ENCODE results near the gene TEX13D.
"Not testable (repeated sequence)": the region's sequence is repeated elsewhere in the genome, so short reads cannot be mapped to it uniquely, and the experiment has no call there.

TEX13D gene

DNA sequence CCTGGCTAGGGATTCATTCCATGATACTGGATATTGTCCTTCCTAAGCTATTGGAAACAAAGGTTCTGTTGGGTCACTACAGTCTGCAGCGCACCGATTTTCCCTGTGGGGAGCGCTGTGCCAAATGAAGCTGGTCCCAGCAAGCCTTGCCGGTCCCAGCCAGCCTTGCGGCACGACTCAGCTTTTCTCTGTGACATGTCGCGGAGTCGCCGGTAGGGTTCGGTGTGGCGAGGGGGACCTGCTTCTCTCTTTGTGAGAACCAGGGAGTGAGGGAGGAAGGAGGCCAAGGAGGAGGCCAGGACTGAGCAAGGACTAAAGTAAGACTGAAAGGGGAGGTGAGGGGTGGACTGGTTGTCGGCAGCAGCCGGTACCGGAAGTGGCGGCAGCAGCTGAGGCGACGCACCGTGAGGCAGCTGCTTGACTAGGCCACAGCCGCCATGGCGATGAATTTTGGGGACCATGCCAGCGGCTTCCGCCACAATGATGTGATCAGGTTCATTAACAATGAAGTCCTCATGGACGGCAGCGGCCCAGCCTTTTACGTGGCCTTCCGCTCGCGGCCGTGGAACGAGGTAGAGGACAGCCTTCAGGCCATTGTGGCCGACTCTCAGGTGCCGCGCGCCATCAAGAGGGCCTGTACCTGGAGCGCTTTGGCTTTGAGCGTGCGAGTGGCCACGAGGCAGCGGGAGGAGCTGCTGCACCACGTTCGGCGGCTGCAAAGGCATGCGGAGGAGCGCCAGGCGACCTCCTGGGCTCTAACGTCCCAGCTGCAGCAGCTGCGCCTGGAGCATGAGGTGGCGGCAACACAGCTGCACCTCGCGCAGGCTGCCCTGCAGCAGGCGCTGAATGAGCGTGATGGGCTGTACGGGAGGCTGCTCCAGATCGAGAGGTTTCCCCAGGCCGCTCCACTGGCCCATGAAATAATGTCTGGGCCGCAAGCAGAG is at the start of gene TEX13D:
TSS of gene TEX13D (plus strand) at position 180 of the 944 bp plus-strand sequence. CDS start at position 438, 258 bp downstream.
- no peak for DNase-seq

DNA sequence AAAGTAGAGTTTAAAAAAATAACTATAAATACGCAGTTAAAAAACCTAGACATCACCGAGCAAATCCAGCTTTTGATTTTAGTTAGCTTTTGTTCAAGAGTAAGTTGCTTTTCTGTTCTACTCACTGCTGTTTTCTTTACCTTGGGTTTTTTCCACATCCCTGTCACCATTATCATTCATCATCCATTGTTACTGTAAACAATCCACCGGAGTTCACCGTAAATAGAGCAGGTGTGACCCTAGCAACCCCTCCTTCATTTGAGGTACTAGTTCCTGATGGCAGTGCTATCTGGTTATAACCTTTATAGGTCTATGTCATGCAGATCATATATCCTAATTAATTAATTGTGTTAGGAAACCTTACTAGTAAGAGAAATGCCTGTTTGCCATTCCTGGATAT is 43.0 kb upstream of the TEX13D start:
- no peak for DNase-seq

DNA sequence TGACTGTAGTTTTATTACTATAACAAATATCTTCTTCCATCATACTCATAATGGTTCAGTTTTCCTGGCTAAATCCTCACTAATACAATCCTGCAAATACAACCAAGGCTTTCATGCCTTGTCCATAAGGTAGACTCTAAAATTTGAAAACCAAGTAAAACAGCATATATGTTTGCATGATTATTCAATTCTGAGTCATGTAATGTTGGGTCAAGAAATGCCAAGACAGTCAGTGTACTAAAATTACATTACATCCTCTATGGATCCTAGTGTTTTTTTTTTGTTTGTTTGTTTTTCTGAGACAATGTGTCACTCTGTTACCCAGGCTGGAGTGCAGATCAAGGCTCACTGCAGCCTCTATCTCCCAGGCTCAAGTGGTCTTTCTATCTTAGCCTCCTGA is 38.6 kb upstream of the TEX13D start:
- no peak for DNase-seq

DNA sequence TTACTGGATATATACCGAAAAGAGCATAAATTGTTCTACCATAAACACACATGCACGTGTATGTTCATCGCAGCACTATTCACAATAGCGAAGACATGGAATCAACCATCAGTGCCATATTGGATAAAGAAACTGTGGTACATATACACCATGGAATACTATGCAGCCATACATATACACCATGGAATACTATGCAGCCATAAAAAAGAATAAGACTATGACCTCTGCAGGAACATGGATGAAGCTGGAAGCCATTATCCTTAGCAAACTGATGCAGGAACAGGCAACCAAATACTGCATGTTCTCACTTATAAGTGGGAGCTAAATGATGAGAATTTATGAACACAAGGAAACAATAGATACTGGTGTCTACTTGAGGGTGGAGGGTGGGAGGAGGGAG is 33.1 kb upstream of the TEX13D start:
- DNase-seq = not testable (repeated sequence)

DNA sequence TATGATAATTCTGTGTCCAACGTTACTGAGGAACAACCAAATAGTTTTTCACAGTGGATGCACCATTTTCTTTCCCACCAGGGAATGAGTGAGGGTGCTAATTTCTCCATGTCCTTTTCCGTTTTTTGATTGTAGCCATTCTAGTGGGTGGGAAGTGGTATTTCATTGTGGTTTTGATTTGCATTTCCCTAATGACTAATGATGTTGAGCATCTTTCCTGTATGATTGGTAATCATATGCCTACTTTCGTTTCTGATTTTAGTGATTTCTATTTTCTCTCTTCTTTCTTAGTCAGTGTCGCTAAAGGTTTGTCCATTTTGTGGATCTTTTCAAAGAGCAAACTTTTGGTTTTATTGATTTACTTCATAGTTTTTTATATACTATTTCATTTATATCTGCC is 32.1 kb upstream of the TEX13D start:
- DNase-seq = no peak

DNA sequence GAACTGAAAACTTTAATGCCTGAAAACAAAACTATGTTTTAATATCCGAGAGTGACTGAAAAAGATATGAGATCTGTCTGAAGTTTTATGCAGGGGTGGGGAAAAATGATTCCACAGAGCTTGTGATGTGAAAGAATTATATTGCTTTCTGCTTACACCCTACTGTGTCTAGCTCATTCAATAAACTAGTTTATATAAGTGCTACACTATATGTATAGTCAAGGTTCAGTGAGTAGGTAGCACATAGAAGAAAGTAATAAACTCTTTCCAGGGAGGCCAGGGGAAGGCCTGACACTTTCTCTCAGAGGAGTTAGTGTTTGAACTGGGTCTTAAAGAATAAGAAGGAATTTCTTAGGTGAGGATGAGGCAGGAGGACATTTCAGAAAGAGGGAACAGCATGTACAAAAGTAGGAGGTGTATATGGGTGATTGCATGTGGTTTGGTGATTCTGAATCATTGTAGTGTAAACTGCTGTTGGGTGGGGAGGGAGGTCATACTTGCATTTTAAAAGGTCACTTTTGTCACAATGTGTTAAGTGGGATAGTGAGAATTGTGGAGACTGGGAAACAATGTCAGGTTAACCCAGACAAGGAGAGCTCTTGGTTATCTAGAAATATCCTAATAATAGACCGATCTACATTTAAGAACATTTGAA is 25.1 kb upstream of the TEX13D start:
- DNase-seq = no peak

DNA sequence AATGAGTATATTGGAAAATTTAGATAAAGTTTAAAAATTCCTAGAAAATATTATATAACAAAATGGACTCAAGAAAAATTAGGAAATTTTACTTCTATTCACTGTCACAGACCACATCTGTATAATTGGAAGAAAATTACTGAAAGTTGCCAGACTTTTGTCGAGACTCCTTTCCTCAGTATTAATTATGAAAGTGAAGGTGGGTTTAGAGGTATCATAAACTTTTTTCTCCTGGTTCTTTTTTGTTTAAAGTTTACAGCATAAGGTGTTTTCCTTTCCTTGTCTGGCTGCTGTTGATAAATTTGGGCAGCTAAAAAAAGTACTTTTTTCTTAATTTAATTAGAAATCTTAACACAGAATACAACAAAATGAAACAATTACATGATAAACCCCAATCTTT is 6.7 kb upstream of the TEX13D start:
- no peak for DNase-seq

DNA sequence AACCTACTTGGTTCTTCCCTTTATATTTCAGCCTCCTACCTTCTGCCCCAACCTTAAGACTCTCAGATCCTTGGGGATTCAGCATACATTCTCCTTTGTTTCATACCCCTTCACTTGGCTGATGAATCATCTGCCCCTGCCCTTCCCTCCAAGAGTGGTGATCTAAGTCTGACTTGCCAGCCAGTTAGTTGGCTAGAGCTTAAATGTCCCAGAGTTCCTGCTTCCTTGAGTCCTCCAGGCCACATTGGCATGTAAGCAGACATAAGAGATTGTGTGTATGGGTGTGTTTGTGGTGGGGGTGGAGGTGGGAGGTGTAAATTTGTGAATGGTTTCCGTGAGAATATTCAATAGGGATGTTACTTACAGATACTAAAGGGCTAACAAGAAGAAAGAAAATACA is 3.7 kb upstream of the TEX13D start:
- no peak for DNase-seq

DNA sequence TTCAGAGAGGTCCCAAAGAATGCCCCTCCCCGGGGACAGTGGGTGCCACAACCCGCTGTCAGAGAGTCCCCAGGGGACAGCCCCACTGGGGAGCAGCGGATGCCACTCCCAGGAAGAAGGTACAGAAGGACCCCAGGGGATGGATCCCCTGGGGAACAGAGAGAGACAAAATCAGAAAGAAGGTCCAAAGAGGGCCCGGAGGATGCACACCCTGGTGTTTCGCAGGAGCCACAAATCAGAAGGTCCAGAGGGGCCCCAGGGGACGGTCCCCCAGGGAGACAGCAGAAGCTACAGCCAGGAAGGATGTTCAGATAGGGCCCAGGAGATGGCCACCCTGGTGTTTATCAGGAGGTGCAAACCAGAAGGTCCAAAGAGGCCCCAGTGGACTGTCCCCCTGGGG is 1.4 kb downstream of the TEX13D start:
- DNase-seq = no peak

DNA sequence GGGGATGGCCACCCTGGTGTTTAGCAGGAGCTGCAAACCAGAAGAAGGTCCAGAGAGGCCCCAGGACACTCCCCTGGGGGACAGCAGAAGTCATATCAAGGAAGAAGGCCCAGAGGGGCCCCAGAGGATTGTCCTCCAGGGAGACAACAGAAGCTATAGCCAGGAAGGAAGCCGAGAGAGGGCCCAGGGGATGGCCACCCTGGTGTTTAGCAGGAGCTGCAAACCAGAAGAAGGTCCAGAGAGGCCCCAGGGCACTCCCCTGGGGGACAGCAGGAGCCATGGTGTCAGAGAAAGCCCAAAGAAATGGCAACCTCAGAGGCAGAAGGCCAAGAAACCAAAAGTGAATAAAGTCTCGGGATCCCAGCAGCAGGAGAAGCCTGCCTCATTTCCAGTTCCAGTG is 2.1 kb downstream of the TEX13D start:
- not testable (repeated sequence) for DNase-seq

DNA sequence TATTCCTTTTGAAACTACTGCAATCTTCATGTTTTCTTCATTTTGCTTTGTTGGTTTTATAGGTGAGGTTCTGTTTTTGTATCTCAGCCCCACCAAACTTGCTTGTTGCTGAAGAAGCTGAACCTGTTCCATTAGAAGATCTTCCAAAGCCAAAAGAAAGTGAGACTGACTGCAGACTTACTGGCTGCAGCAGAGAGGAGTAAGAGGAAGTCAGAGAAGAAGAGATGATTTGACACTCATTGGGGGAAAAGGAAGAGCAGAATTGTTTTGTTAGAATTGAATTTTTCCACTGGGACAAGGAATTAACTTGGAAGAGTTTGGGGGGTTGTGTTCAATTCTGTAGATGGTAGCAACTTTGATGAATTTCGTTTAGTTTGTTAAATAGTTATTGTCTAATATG is 3.1 kb downstream of the TEX13D start:
- no peak for DNase-seq

DNA sequence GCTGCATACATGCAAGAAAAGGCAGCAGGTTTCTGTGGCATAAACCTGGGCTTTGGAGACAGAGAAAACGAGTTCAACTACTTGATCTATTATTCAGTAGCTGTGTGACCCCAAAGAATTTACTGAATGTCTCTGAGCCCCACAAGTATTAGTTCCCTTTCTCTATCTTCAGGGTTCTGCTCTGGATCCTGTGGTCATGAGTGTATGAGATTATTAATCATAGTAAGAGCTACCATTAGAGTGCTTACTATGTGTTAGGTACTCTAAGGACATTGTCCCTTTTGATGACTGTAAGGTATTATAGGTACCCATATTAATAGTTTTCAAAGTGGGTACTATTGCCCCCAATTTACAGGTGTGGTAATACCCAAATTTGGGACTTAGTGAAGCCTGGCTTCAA is 5.5 kb downstream of the TEX13D start:
- no peak for DNase-seq

DNA sequence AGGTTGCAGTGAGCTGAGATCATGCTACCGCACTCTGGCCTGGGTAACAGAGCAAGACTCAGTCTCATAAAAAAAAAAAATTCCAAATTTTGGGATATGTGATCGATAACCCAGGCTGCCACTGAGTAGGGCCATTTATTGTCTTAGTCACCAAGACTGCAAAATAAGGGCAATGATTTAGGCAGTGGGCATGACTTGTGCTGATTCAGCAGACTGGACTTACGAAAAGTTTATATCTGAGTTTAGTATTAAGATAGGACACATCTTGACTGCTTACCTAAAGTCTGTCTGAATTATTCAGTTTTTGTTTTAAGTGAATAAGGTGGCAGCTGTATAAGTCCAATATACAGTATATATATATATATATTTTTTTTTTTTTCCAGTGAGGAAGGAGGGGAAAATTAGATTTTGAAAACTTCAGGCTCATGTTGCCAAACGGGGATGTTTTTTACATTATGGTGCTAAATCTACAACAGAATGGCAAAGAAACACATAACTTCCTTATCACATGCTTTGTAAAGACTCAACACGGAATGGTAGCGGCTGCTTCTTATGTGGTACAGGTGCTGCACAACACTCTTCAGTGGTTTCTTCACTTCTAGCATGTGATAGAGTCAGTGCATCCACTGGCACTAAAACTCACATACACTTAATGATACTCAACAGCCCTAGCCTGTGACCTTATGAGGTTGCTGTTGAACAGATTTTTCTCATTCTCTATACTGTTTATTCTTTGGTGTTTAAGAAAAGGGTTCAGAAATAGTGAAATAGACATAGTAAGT is 6.5 kb downstream of the TEX13D start:
- no peak for DNase-seq

DNA sequence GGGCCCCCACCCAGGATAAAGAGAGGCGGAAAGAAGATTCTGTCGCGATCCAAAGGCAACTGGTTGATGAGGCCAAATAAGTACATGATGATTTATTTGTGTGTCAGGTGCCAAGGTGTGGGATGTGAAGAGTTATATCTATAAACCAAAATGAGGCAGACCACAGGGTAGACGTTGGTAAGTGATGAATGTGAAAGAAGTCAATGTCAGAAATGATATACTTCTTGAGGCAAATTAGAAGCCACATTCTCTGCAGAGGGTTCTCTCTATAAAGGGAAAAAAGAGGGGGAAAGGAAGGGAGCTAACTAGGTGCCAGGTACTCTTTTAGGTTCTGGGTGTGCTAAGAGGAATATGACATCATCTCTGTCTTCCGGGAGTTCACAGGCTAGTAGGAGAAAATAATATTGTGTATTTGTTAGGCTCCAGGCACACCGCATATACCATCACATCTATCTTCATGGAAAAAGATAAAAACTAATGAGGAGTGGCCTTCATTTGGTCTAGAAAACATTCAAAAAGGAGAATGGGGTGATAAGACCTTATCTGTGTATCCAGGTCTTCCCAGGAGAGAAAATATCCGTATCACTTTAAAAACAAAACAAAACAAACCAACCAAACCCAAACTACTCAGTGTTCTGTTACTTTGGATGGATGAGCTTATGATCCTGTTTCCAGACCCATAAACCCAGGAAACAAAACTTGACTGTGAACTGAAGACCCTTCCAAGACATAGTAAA is 9.1 kb downstream of the TEX13D start:
- DNase-seq = no peak

DNA sequence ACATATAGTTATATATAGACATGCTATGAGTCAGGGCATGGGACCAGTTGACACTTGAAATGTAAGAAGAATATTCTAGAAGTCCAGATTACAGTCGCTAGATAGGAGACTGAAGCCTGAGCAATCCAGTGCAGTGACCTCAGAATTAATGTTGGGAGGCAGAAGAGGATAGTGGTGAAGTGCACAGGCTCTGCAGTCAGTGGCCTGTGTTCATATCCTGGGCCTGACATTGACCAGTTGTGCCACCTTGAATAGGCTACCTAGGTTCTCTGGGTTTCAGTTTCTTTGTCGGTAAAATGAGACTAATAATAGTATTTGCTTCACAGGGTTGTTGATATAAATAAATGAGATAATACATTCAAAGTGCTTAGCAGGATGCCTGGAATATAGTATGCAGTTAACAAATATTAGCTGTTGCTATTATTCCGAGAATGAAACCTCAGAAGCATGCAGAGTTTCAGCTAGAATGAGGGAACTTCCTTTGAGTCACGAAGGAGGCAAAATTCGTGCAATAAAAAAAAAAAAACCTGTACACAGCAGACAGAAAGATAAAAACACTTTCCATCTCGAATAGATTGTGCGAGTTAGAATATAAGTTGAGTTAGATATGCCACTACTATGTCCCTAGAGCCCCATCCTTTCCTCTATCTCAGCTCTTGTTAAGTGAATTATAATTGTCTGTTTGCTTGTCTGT is 9.9 kb downstream of the TEX13D start:
- DNase-seq = no peak

DNA sequence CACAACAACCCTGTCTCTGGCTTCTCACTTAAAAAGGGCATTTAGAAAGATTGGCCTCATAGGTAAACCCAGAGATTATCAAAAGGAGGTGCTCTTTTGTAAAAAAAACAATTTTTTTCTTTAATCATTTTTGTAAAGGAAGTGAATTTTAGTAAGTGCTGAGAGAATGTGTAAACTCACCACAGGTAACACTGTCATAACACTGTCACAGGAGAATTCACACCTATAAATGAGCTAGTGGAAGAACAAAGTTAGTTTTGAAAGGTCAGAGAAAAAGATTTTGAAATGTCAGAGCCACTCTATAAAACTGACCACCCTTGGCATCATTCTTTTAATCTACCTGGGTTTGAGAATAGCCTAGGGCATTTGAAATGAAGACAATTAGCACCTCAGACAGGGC is 10.6 kb downstream of the TEX13D start:
- DNase-seq = no peak

DNA sequence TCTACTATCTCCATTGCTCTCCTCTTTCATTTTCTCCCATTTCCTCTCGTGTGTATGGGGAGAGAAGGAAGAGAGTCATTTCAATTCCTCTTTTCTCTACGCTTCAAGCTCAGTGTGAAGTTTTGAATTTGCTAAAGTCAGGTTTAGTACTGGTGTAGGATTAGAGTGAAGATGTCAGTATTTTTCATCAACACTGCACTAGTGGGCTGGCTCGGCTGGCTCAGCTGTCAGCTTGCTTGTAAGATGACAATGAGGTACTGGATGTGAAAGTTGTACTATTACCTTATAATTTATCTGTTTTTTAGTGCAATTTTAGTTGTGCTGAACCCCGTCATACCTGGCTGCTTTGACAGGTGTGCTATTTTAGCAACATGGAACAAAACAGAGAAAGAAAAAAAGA is 11.8 kb downstream of the TEX13D start:
- no peak for DNase-seq

DNA sequence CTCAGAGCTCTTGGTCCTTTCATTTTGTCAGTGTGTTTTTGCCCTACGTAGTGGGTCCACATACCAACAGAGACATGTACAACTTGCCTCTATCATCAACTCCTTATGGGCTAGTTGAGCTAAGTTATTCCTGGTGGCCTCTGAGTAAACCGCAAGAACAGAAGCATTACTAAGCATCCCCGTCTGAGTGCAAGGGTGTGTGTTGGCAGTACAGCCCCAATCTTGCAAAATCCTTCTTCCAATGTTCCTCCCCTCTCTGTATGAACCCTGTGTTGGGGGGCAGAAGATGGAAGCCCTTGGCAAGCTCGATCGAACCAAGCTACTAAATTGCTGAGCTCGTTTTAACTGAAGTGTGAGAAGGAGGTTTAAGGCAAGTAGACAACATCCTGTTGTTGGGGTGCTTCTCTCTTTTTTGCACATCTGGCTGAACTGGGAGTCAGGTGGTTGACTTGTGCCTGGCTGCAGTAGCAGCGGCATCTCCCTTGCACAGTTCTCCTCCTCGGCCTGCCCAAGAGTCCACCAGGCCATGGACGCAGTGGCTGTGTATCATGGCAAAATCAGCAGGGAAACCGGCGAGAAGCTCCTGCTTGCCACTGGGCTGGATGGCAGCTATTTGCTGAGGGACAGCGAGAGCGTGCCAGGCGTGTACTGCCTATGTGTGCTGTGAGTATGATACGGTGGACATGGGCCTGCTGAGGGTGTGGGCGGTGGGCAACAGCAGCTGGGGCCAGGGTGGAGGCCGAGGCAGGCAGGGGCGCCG is 13.8 kb downstream of the TEX13D start, which contains the start of gene SH2D1A:
TSS of gene SH2D1A (plus strand) at position 447 of the 760 bp plus-strand sequence. CDS start at position 527, 80 bp downstream.
- peak; percentile 19 to 24 for DNase-seq

DNA sequence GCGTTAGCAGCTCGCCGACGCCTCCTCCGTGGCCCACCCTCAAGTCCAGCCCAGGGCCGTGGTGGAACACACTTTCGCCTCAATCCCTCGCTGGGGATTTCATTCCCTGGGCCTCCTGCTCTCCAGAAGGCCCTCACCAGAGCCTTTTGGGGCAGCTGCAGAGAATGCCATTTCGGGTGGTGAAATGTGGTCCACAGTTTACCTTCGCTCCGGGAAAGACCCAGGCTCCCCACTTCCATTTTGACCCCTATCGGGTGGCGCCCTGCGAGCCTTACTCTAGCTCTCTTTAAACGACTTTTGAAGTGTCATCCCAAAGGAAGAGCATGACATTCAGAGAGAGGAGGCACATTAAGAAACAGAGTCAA is 14.4 kb downstream of the TEX13D start:
- no peak for DNase-seq

DNA sequence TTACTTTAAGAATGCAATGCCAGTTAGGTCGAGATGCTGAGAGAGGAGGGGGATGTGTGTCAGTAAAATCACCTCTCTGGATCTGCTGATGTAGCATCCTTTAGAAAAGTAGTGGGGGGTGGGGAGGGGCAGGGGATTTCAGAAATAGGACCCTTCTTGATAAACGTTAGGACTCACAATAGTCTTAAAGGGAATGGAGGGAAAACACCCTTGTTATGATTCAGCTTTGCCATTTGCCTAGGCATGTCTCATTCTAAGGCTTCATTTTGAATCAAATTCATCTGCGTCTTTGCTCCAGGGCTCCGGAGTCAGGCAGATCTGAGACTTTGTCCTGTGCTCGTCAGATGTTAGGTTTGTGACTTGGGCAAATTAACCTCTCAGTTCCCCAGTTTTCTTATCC is 14.8 kb downstream of the TEX13D start:
- DNase-seq = no peak

DNA sequence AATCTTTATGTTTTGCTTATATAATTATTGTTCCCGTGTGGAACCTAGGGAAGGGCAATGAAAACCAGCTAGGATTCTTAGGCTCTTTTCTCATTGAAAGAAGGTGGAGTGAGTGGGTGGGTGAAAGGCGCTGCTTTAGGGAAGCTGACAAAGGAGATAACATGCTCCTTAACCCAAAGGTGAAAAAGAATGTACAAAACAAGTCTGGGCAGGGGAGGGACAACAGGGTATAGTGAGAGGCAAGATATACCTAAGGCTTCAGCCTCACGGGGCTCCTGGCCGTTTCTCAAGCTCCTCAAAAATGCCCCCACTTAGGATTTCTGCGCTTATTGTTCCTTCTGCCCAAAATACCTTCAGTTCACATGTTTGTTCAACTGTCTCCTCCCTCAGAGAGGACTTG is 15.7 kb downstream of the TEX13D start:
- no peak for DNase-seq

Data from AML-193 (cell line).